ENCODE results near the gene OR6N2.

Gene OR6N2

GRCh38 chr1:158814970-158815369 lies 34.0 kb upstream of the OR6N2 start:
- H3K79me2 ChIP-seq (ENCODE audit: insufficient read depth, low read length): no peaks in the 10 kb centered on the region
- H3K36me3 ChIP-seq (ENCODE audit: insufficient read depth, low read length): no peaks in the 10 kb centered on the region
- H3K4me2 ChIP-seq (ENCODE audit: insufficient read depth, low read length): no peak overlapping the region
- H3K4me3 ChIP-seq (ENCODE audit: low read depth in 1 of 2, low read length in 2 of 2): no peak overlapping the region
- H3K9ac ChIP-seq (ENCODE audit: low read depth, low read length): no peak overlapping the region
- H3K4me1 ChIP-seq (ENCODE audit: insufficient read depth, low read length): no peaks in the 10 kb centered on the region
- H3K27ac ChIP-seq (ENCODE audit: low read length): no peak overlapping the region
- TF ChIP-seq CTCF (IDR thresholded peaks at IDR 0.05; ENCODE audit: borderline replicate concordance, extremely low read depth, low read length, poor library complexity, severe bottlenecking) (no peak), EZH2 (IDR thresholded peaks at IDR 0.05; ENCODE audit: borderline replicate concordance, low read depth, low read length, severe bottlenecking) (no peak)
- H2AFZ ChIP-seq (ENCODE audit: low read depth, low read length): no peak overlapping the region
- no peak for ATAC-seq (ENCODE audit: insufficient read depth, low read depth)
- H3K9me3 ChIP-seq (ENCODE audit: insufficient read depth, low read length, severe bottlenecking): no peaks in the 10 kb centered on the region
- no peak for DNase-seq
- peaks cover 23% of the 10 kb centered on the region for H3K27me3 ChIP-seq (ENCODE audit: insufficient read depth, low read length, poor library complexity)
- no peaks in the 10 kb centered on the region for H4K20me1 ChIP-seq (ENCODE audit: insufficient read depth, low read length)

- Histone ChIP-seq H3K79me2 (ENCODE audit: insufficient read depth, low read length) (no peaks in the 10 kb centered on the region), H2AFZ (ENCODE audit: low read depth, low read length) (no peak overlapping the region), H3K9ac (ENCODE audit: low read depth, low read length) (no peak overlapping the region), H4K20me1 (ENCODE audit: insufficient read depth, low read length) (no peaks in the 10 kb centered on the region), H3K36me3 (ENCODE audit: insufficient read depth, low read length) (no peaks in the 10 kb centered on the region), H3K27ac (ENCODE audit: low read length) (no peak overlapping the region), H3K4me3 (ENCODE audit: low read depth in 1 of 2, low read length in 2 of 2) (no peak overlapping the region), H3K4me2 (ENCODE audit: insufficient read depth, low read length) (no peak overlapping the region), H3K4me1 (ENCODE audit: insufficient read depth, low read length) (no peaks in the 10 kb centered on the region), H3K9me3 (ENCODE audit: insufficient read depth, low read length, severe bottlenecking) (no peaks in the 10 kb centered on the region), H3K27me3 (ENCODE audit: insufficient read depth, low read length, poor library complexity) (peaks cover 18% of the 10 kb centered on the region)
- DNase-seq (no peak), ATAC-seq (ENCODE audit: insufficient read depth, low read depth) (no peak)
- TF ChIP-seq CTCF (IDR thresholded peaks at IDR 0.05; ENCODE audit: borderline replicate concordance, extremely low read depth, low read length, poor library complexity, severe bottlenecking) (no peak), EZH2 (IDR thresholded peaks at IDR 0.05; ENCODE audit: borderline replicate concordance, low read depth, low read length, severe bottlenecking) (no peak)
Observed at GRCh38 chr1:158813164-158813563, 32.2 kb upstream of the OR6N2 start.

- H3K27me3 ChIP-seq (ENCODE audit: insufficient read depth, low read length, poor library complexity): peaks cover 18% of the 10 kb centered on the region
- no peak for ATAC-seq (ENCODE audit: insufficient read depth, low read depth)
- H3K9me3 ChIP-seq (ENCODE audit: insufficient read depth, low read length, severe bottlenecking): no peaks in the 10 kb centered on the region
- H3K4me3 ChIP-seq (ENCODE audit: low read depth in 1 of 2, low read length in 2 of 2): no peak overlapping the region
- no peak overlapping the region for H3K9ac ChIP-seq (ENCODE audit: low read depth, low read length)
- DNase-seq: no peak
- H3K36me3 ChIP-seq (ENCODE audit: insufficient read depth, low read length): no peaks in the 10 kb centered on the region
- H4K20me1 ChIP-seq (ENCODE audit: insufficient read depth, low read length): no peaks in the 10 kb centered on the region
- H3K4me1 ChIP-seq (ENCODE audit: insufficient read depth, low read length): no peaks in the 10 kb centered on the region
- H2AFZ ChIP-seq (ENCODE audit: low read depth, low read length): no peak overlapping the region
- no peak overlapping the region for H3K4me2 ChIP-seq (ENCODE audit: insufficient read depth, low read length)
- H3K27ac ChIP-seq (ENCODE audit: low read length): no peak overlapping the region
- TF ChIP-seq CTCF (IDR thresholded peaks at IDR 0.05; ENCODE audit: borderline replicate concordance, extremely low read depth, low read length, poor library complexity, severe bottlenecking): no peak
- no peak for TF ChIP-seq EZH2 (IDR thresholded peaks at IDR 0.05; ENCODE audit: borderline replicate concordance, low read depth, low read length, severe bottlenecking)
- H3K79me2 ChIP-seq (ENCODE audit: insufficient read depth, low read length): no peaks in the 10 kb centered on the region
Observed at GRCh38 chr1:158812336-158812735, 31.3 kb upstream of the OR6N2 start.

- no peak overlapping the region for H3K4me2 ChIP-seq (ENCODE audit: insufficient read depth, low read length)
- no peak overlapping the region for H3K9ac ChIP-seq (ENCODE audit: low read depth, low read length)
- ATAC-seq (ENCODE audit: insufficient read depth, low read depth): no peak
- H3K27ac ChIP-seq (ENCODE audit: low read length): no peak overlapping the region
- H3K36me3 ChIP-seq (ENCODE audit: insufficient read depth, low read length): no peaks in the 10 kb centered on the region
- H3K27me3 ChIP-seq (ENCODE audit: insufficient read depth, low read length, poor library complexity): peaks cover 26% of the 10 kb centered on the region
- no peaks in the 10 kb centered on the region for H4K20me1 ChIP-seq (ENCODE audit: insufficient read depth, low read length)
- no peaks in the 10 kb centered on the region for H3K79me2 ChIP-seq (ENCODE audit: insufficient read depth, low read length)
- H3K4me3 ChIP-seq (ENCODE audit: low read depth in 1 of 2, low read length in 2 of 2): no peak overlapping the region
- H3K4me1 ChIP-seq (ENCODE audit: insufficient read depth, low read length): no peaks in the 10 kb centered on the region
- DNase-seq: no peak
- no peak overlapping the region for H2AFZ ChIP-seq (ENCODE audit: low read depth, low read length)
- peak; percentile 44 for TF ChIP-seq EZH2 (IDR thresholded peaks at IDR 0.05; ENCODE audit: borderline replicate concordance, low read depth, low read length, severe bottlenecking)
- TF ChIP-seq CTCF (IDR thresholded peaks at IDR 0.05; ENCODE audit: borderline replicate concordance, extremely low read depth, low read length, poor library complexity, severe bottlenecking): no peak
- no peaks in the 10 kb centered on the region for H3K9me3 ChIP-seq (ENCODE audit: insufficient read depth, low read length, severe bottlenecking)
Observed at GRCh38 chr1:158810311-158810710, 29.3 kb upstream of the OR6N2 start.
